PFSK-1 (cell line): ENCODE measurements around the gene UPB1.

Experiments used
- FOXP2 ChIP-seq: optimal IDR thresholded peaks from 2 replicates; pipeline ENCODE3; 2011; ENCODE audit warnings: borderline replicate concordance, control low read depth, inconsistent platforms; ENCODE audit not compliant: insufficient read depth; ENCODE audit errors: extremely low read length, extremely low read depth
- POLR2AphosphoS5 ChIP-seq: IDR thresholded peaks from 2 replicates; pipeline ENCODE4 v1.6.1; 2012; ENCODE audit warnings: low read depth, mild to moderate bottlenecking, control low read depth, low read length, moderate library complexity
- REST ChIP-seq, 2 experiments: IDR thresholded peaks; 2 replicates each; pipeline versions ENCODE4 v1.6.1 to v1.8.0; 2011 to 2012; ENCODE audit warnings: low read depth in 2 of 2, low read length in 2 of 2, control low read depth in 1 of 2, inconsistent platforms in 1 of 2, mild to moderate bottlenecking in 1 of 2, moderate library complexity in 1 of 2; ENCODE audit not compliant: insufficient read depth in 1 of 2
- SIN3A ChIP-seq: IDR thresholded peaks from 2 replicates; pipeline ENCODE4 v1.6.1; 2012; ENCODE audit warnings: mild to moderate bottlenecking, low read length, moderate library complexity, borderline replicate concordance; ENCODE audit not compliant: insufficient read depth
- TAF1 ChIP-seq: IDR thresholded peaks from 2 replicates; pipeline ENCODE4 v1.6.1; 2012; ENCODE audit warnings: low read length, control low read depth, borderline replicate concordance; ENCODE audit not compliant: insufficient read depth

Gene UPB1

GRCh38 chr22:24465975-24466374 lies 29.2 kb upstream of the UPB1 start:
- TF ChIP-seq POLR2AphosphoS5 (no peak), TAF1 (no peak), SIN3A (no peak), REST (IDR thresholded peaks at IDR 0.05; ENCODE audit: insufficient read depth in 1 of 2, low read depth in 2 of 2, low read length in 2 of 2) (no peak), FOXP2 (no peak)

- TF ChIP-seq TAF1 (no peak), REST (IDR thresholded peaks at IDR 0.05; ENCODE audit: insufficient read depth in 1 of 2, low read depth in 2 of 2, low read length in 2 of 2) (no peak), SIN3A (no peak), POLR2AphosphoS5 (no peak), FOXP2 (no peak)
Observed at GRCh38 chr22:24466716-24467328, 28.3 kb upstream of the UPB1 start.

- TF ChIP-seq TAF1 (no peak), FOXP2 (no peak), SIN3A (no peak), REST (IDR thresholded peaks at IDR 0.05; ENCODE audit: insufficient read depth in 1 of 2, low read depth in 2 of 2, low read length in 2 of 2) (no peak), POLR2AphosphoS5 (no peak)
Observed at GRCh38 chr22:24467340-24467739, 27.8 kb upstream of the UPB1 start.

- no peak for TF ChIP-seq SIN3A
- TF ChIP-seq POLR2AphosphoS5 = no peak
- no peak for TF ChIP-seq FOXP2
- no peak for TF ChIP-seq REST (IDR thresholded peaks at IDR 0.05; ENCODE audit: insufficient read depth in 1 of 2, low read depth in 2 of 2, low read length in 2 of 2)
- TF ChIP-seq TAF1 = no peak
Observed at GRCh38 chr22:24471570-24471969, 23.6 kb upstream of the UPB1 start.
